NT2/D1 (cell line): ENCODE results near the gene SVIP.

Source experiments
- YY1 ChIP-seq: IDR thresholded peaks from 2 replicates; pipeline ENCODE4 v1.6.1; 2011; ENCODE audit not compliant: insufficient read length, insufficient read depth
- ZNF274 ChIP-seq: IDR thresholded peaks from 2 replicates; pipeline ENCODE4 v1.6.1; 2011; ENCODE audit warnings: mild to moderate bottlenecking, low read depth, low read length

- TF ChIP-seq YY1 (no peak), ZNF274 (no peak)
These were observed 30.7 kb downstream of the SVIP start for GRCh38 chr11:22798901-22799300.
